ENCODE results near the gene ARL4C. TPM values are rescaled to one million over a fixed set of nuclear protein-coding genes. Genes with fewer than 3 reads are reported as not detected.

The ARL4C gene
- total and polyA plus RNA-seq, 2 of the 8 experiments (the other 6 are each of a cell fraction or from before 2014, with no cell fraction given), result 7.0 to 16.9 TPM

GRCh38 chr2:234533626-234534025 is 36.7 kb upstream of the ARL4C start:
- H2BK15ac ChIP-seq (ENCODE audit: low read length), result no peak overlapping the region
- H3K56ac ChIP-seq (replicated peaks; ENCODE audit: insufficient read length, low read depth, low read length), result no peak overlapping the region
- no peak overlapping the region for H2BK120ac ChIP-seq (replicated peaks; ENCODE audit: low read depth, low read length)
- no peaks in the 10 kb centered on the region for H3K36me3 ChIP-seq (ENCODE audit: control insufficient read depth in 2 of 4, insufficient read depth in 4 of 4, low read length in 3 of 4)
- 89% methylated on average over 9 of the region's 9 CpGs; no CpG with 5 or more reads in 1 of the 2 experiments for whole genome bisulfite sequencing, 2 experiments (ENCODE audit: extremely low coverage in 1 of 2, insufficient coverage in 1 of 2, insufficient read length in 1 of 2, insufficient replicate concordance in 2 of 2, low coverage in 1 of 2, low lambda C conversion rate in 2 of 2, missing lambda C conversion rate in 1 of 2)
- no peak overlapping the region for H3K4me2 ChIP-seq (ENCODE audit: insufficient read depth in 1 of 2, low read depth in 2 of 2, low read length in 2 of 2)
- H2BK5ac ChIP-seq (ENCODE audit: low read depth, low read length), result no peak overlapping the region
- no peak overlapping the region for H3K27ac ChIP-seq (ENCODE audit: low read depth, low read length)
- no peak overlapping the region for H2BK12ac ChIP-seq (ENCODE audit: low read depth, low read length)
- ChIA-PET CTCF (ENCODE audit: partially characterized antibody) (interaction anchor here (0.6 to 3.2 kb wide), 2 partner anchors 12 to 444 kb away, joined by 3 to 21 read pairs; no protein-coding TSS in a partner anchor), POLR2A (ENCODE audit: partially characterized antibody) (no interaction called here)
- no peak overlapping the region for H2BK20ac ChIP-seq (ENCODE audit: low read length)
- H3K9ac ChIP-seq (replicated peaks in 1 of 4; ENCODE audit: extremely low read depth in 1 of 4, low read depth in 3 of 4, low read length in 3 of 4), result no peak overlapping the region; a peak in 2 of 7 replicates
- peaks cover 0 to 12% (median 3%) of the 10 kb centered on the region in 4 experiments; a peak in 6 of 7 replicates for H3K4me1 ChIP-seq (replicated peaks in 1 of 4; ENCODE audit: control insufficient read depth in 3 of 4, insufficient read depth in 4 of 4, low read length in 3 of 4)
- no peaks in the 10 kb centered on the region for H4K20me1 ChIP-seq (replicated peaks in 1 of 2; ENCODE audit: control insufficient read depth in 1 of 2, insufficient read depth in 2 of 2, low read length in 2 of 2)
- H3K23me2 ChIP-seq (ENCODE audit: low read depth, low read length), result no peaks in the 10 kb centered on the region
- H3K18ac ChIP-seq (ENCODE audit: extremely low read depth, low read length), result no peak overlapping the region
- no peak overlapping the region for H3K4me3 ChIP-seq (ENCODE audit: extremely low read depth in 1 of 4, insufficient read depth in 2 of 4, low read depth in 3 of 4, low read length in 4 of 4)
- no peak overlapping the region for H2AK5ac ChIP-seq (ENCODE audit: low read depth, low read length)
- H3K14ac ChIP-seq (ENCODE audit: insufficient read length), result no peak overlapping the region
- 0 out of 4 replicates have a peak, but pooled peaks cover 0 to 3% of the 10 kb centered on the region in 2 experiments for H3K9me3 ChIP-seq (ENCODE audit: insufficient read depth in 2 of 2, low read depth in 1 of 2, low read length in 1 of 2)
- no peak overlapping the region for H4K5ac ChIP-seq (ENCODE audit: insufficient read length, low read depth, low read length)
- no peaks in the 10 kb centered on the region for H3K79me1 ChIP-seq (ENCODE audit: low read depth, low read length)
- H3K27me3 ChIP-seq (replicated peaks in 1 of 4; ENCODE audit: control insufficient read depth in 3 of 4, extremely low read depth in 1 of 4, insufficient read depth in 3 of 4, low read length in 3 of 4), result no peaks in the 10 kb centered on the region
- no peak overlapping the region for H4K91ac ChIP-seq (replicated peaks; ENCODE audit: insufficient read length, low read length)
- no peaks in the 10 kb centered on the region for H3K79me2 ChIP-seq (ENCODE audit: control insufficient read depth in 1 of 2, insufficient read depth in 2 of 2, low read length in 2 of 2)
- no peak overlapping the region for H3K4ac ChIP-seq (replicated peaks; ENCODE audit: insufficient read length, low read depth, low read length)
- TF ChIP-seq CHD2 (IDR thresholded peaks at IDR 0.05; ENCODE audit: low read length) (no peak), SIN3A (conservative IDR thresholded peaks at IDR 0.05 in 1 of 2, IDR thresholded peaks at IDR 0.05 in 1 of 2; ENCODE audit: low read depth in 1 of 2, low read length in 2 of 2) (no peak), SUZ12 (IDR thresholded peaks at IDR 0.05; ENCODE audit: low read length) (no peak), JUN (IDR thresholded peaks at IDR 0.05; ENCODE audit: low read depth, low read length) (no peak), RXRA (IDR thresholded peaks at IDR 0.05; ENCODE audit: insufficient read depth, low read depth, low read length) (no peak), SP4 (IDR thresholded peaks at IDR 0.05; ENCODE audit: low read length) (no peak), YY1 (IDR thresholded peaks at IDR 0.05; ENCODE audit: low read depth, low read length) (no peak), POLR2AphosphoS5 (IDR thresholded peaks at IDR 0.05; ENCODE audit: low read depth, low read length) (no peak), POU5F1 (IDR thresholded peaks at IDR 0.05; ENCODE audit: low read depth, low read length) (no peak), TBP (IDR thresholded peaks at IDR 0.05; ENCODE audit: low read depth, low read length) (no peak), TEAD4 (IDR thresholded peaks at IDR 0.05; ENCODE audit: low read depth, low read length) (no peak)
- no peak overlapping the region for H4K8ac ChIP-seq (ENCODE audit: extremely low read depth, insufficient read depth, low read length)
- DNase-seq (ENCODE audit: low read depth in 1 of 2, low spot score in 2 of 2), result no peak
- H2AFZ ChIP-seq (ENCODE audit: low read length), result no peak overlapping the region
- FAIRE-seq, result no peak
- H3K23ac ChIP-seq (ENCODE audit: insufficient read length), result no peak overlapping the region
